ENCODE results near the gene ENKD1.

Gene ENKD1

DNA sequence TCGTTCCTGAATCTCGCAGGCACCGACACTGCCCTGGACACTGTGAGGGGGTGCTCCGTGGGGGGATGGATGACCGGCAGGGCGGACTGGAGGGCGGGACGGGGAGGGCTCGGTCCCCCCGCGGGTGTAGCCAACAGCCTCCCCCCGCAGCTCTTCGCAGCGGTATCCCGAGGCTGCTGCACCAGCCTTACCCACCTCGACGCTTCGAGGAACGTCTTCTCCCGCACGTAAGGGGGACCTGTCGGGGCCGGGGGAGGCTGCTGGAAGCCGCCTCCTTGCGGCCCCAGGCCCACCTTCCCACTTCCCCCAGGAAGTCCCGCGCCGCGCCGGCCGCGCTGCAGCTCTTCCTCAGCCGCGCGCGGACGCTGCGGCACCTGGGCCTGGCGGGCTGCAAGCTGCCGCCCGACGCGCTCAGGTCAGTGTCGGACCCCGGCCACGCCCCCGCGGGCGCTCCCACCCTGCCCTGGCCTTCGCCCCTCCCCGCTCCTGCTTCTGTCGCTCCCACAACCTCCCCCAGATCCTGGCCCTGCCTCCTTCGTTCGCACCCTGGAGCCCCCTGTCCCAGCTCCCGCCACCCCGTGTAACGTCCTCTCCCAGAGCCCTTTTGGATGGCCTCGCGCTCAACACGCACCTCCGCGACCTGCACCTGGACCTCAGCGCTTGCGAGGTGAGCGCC is 18.3 kb downstream of the ENKD1 start:
- DNase-seq: no peak

DNA sequence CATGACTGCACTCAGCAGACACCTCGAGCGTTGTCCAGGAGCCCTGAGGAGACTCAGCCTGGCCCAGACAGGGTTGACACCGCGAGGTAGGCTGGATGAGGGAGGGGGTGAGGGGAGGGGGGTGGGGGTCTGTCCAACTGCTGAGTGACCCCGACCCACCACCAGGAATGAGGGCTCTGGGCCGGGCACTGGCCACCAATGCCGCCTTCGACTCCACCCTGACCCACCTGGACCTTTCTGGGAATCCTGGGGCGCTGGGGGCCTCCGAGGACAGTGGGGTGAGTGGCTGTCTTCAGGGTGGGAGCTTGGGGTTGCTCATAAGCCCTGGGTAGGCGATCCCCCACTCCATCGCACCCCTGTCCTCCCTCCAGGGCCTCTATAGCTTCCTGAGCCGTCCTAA is 18.9 kb downstream of the ENKD1 start:
- DNase-seq: no peak

DNA sequence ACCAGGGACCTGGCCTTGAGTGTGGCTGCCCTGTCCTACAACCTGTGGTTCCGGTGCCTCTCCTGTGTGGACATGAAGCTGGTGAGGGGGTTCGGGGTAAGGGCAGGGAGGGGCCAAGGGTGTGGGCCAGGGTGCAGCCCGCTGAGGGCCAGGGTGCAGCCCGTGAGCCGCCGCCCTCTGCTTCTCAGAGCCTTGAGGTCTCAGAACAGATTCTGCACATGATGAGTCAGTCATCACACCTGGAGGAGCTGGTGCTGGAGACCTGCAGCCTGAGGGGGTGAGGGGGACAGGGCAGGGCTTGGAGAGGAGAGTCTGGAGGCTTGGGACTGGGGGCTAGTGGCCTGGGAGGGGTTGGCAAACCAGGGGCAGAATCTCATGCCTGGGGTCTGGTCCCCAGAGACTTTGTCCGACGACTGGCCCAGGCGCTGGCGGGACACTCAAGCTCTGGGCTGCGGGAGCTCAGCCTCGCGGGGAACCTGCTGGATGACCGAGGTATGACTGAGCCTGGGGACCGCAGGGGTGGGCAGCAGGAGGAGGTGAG is 19.4 kb downstream of the ENKD1 start:
- no peak for DNase-seq

DNA sequence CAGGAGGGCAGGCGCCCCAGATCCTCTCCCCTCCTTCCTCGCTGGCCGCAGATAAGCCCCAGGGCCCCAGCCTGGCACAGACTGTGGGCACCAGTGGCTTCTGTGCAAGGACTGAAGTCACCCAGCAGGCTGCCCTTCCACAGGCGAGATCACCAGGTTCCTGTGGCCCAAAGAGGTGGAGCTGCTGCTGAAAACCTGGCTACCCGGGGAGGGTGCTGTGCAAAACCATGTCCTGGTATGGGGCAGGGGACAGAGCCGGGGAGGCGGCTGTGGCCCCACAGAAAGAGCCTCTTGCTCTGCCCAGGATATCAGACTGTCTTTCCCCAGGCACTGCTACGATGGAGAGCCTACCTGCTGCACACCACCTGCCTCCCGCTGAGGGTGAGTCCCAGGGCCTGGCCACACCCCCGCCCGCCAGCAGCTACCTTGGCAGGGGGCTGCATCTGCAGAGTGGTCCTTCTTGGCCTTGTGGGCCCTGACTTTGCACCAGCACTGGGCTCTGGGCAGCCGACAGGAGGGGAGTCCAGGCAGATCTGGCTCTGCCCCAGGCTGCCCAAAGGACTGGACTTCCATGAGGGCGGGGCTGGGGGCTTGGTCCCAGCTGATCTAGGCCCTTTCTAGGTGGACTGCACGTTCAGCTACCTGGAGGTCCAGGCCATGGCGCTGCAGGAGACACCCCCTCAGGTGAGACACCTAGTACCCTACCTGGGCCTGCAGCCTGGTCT is 21.0 kb downstream of the ENKD1 start:
- DNase-seq: no peak

DNA sequence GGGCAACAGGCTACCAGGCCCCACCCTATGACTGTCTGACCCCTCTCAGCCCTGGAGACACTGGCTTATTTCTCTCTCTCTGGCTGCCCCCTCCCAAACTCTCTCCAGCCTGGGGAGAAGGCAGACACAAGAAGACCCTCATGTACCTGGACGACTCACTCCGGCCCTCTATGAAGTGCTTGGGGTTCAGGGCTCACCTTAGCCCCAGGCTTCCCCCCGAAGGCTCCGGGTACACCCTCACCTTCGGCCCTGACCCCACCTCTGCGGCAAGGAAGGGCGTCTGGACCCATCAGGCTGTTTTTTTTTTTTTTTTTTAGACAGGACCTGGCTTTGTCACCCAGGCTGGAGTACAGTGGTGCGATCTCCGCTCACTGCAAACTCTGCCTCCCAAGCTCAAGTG is 22.5 kb downstream of the ENKD1 start:
- no peak for DNase-seq

DNA sequence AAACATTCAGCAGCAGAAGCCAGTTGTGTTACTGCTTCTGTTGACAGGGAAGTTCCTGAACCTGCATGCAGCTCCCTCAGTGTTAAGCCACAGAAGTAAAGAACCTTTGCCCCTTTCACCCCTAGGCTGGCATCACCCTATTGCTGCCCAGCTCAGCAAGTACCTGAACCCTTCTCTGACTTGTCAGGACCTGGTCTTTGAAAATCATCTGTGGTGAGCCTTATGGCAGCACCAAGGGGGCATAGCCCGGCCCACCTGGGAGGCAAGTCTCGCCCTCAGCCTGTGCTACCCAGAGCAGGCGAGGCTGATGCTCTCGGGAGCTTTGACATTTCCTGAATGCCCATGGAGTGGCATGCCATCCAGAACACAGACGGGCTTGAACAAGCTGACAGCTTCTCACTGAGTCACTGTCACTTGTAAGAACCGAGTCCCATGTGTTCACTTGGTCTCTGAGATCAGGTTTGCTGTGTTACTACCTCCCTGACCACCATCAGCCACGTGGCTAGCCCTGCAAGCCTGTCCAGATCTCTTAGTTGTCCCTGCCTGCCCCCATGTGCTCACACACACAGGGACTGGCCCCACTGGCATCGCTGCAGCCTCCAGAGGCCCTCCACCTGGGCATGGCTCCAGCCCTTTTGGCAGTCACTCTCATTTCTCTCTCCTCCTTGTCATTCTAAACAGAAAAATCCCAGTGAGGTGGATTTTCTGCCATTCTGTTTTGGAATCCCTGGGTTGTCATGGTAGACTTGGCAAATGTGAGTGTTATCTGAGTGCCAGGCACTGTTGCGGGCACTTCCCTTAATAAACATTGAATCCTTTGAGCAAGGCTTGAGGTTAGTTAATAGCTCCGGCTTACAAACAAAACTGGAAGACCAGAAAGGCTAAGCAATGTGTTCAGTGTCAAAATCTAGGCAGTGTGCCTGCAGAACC is 24.5 kb downstream of the ENKD1 start:
- DNase-seq: no peak

DNA sequence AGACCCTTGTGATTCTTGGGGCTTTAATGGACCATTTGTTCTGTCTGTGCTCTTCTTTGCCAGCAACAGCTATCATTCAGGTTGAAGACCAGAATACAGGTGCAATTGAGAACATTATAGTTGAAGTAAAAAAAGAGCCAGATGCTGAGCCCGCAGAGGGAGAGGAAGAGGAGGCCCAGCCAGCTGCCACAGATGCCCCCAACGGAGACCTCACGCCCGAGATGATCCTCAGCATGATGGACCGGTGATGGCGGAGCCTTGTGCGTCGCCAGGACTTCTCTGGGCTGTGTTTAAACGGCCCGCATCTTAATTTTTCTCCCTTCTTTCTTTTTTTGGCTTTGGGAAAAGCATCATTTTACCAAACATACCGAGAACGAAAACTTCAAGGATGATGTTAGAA is 28.9 kb downstream of the ENKD1 start:
- DNase-seq: no peak

DNA sequence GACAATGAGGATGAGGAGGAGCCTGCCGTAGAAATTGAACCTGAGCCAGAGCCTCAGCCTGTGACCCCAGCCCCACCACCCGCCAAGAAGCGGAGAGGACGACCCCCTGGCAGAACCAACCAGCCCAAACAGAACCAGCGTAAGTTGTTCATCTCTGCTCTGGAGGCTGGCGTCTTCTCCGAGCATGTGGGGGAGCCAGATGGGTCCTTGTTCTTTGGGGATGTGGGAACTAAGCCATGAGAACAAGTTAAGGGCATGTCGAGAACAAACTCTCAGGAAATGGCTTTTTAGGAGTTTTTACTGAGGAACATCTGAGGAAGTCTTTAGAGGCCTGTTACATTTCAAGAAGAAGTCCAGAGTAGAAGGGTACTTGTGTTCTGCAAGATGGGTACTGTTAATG is 29.8 kb downstream of the ENKD1 start:
- DNase-seq: no peak

DNA sequence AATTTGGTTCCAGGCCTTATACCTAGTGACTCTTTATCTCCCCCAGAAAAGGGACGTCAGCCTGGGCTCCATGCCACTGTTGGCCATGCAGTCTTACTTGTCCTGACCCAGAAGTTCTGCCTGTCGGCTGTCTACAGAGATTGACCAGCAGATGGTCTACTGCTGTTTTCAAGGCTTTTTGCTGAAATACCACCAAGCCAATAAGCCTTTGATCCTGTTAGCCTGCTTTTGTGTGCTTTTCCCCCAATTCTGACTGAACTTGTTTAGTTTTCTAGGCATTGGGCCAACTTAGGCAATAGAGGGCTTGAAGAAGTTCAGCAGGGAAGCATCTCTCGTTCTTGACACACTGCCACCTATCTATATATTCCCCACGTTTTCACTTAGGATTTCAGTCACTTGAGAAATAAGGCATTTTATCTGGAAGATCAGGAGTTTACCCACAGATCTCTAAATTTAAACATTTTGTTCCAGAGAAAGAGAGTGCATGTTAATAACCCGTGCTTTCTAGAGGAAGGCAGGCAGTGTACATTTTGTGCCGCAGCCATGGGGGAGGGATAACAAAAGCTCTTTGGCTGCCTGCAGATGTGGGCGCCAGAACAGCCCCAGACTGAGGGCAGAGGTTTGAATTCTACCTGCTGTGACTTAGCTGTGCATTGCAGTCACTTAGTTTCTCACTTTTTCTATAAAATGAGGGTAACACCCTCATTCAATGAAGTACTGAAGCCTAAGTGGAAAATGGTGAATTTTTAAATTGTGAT is 34.0 kb downstream of the ENKD1 start:
- no peak for DNase-seq

DNA sequence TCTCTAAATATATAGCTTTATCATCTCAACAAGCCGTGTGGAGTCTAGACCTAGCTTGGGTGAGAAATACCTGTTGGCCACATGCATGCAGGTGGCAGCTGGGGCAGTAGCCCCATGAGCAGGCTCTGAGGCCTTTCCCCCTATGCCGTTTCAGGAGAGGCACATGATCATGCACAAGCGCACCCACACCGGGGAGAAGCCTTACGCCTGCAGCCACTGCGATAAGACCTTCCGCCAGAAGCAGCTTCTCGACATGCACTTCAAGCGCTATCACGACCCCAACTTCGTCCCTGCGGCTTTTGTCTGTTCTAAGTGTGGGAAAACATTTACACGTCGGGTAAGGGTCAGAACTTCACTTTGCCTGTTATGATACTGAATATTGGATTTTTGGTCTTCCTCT is 38.3 kb downstream of the ENKD1 start:
- DNase-seq: no peak

DNA sequence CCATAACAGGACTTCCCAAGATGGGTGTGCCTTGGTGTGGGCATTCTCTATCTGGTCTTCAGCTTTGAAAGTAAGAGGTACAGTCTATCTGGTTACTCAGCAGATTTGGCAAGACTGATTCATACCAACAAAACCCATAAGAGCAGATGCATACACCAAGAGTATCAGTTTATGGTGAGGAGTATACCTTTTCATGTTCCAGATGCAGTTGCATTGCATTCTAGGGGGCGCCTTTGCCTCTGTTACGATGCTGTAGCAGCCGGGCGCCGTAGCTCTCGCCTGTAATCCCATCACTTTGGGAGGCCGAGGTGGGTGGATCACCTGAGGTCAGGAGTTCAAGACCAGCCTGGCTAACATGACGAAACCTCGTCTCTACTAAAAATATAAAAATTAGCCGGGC is 52.7 kb downstream of the ENKD1 start:
- DNase-seq: no peak
